Loucy (cell line): ENCODE data around the gene ALX3.

ENCODE experiments used
- EZH2phosphoT487 ChIP-seq: fragments of 200-600 bp; IDR thresholded peaks from 2 replicates; pipeline ENCODE4 v1.6.1; 2018; ENCODE audit warnings: antibody characterized with exemption, mild to moderate bottlenecking, moderate library complexity, borderline replicate concordance
- TF ChIP-seq, protein P1 (sequence below): fragments of 200-600 bp; sonication (generic); conservative IDR thresholded peaks from 2 replicates; pipeline ENCODE4 v1.5.1; 2014; ENCODE audit warnings: mild to moderate bottlenecking, antibody characterized with exemption, low read length

DNA sequence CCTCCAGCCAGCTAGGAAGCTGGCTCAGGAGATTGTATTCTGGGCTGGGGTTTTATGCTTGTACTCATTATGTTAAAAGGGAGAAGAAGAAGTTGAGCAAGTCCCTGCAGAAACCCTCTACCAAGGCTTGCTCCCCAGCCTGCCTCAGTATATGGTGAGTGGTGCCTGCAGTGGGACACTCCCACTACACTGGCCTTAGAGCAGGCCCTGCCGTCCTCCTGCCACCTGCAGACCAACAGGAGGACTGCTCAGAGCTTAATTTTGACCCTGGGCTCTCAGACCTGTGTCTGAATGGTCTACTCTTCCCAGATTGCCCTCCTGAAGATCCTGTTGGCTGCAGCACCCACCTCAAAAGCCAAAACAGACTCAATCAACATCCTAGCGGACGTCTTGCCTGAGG, 23.0 kb downstream of the ALX3 start:
- TF ChIP-seq, protein P1, sequence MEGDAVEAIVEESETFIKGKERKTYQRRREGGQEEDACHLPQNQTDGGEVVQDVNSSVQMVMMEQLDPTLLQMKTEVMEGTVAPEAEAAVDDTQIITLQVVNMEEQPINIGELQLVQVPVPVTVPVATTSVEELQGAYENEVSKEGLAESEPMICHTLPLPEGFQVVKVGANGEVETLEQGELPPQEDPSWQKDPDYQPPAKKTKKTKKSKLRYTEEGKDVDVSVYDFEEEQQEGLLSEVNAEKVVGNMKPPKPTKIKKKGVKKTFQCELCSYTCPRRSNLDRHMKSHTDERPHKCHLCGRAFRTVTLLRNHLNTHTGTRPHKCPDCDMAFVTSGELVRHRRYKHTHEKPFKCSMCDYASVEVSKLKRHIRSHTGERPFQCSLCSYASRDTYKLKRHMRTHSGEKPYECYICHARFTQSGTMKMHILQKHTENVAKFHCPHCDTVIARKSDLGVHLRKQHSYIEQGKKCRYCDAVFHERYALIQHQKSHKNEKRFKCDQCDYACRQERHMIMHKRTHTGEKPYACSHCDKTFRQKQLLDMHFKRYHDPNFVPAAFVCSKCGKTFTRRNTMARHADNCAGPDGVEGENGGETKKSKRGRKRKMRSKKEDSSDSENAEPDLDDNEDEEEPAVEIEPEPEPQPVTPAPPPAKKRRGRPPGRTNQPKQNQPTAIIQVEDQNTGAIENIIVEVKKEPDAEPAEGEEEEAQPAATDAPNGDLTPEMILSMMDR: no peak
- TF ChIP-seq EZH2phosphoT487: no peak
